HEK293T (cell line): ENCODE data around the gene THRB.

Experiments
- FOXA1 ChIP-seq: fragments of 450-650 bp; IDR thresholded peaks from 2 replicates; pipeline ENCODE4 v1.6.1; 2016; ENCODE audit warnings: mild to moderate bottlenecking
- FOXM1 ChIP-seq: fragments of 450-650 bp; IDR thresholded peaks from 2 replicates; pipeline ENCODE4 v1.6.1; 2017; ENCODE audit warnings: mild to moderate bottlenecking, borderline replicate concordance
- SP1 ChIP-seq: fragments of 450-650 bp; IDR thresholded peaks from 2 replicates; pipeline ENCODE4 v1.6.1; 2017

GRCh38 chr3:24220859-24221657 is 273.6 kb downstream of the THRB start:
- TF ChIP-seq SP1 (no peak), FOXA1 (no peak), FOXM1 (no peak)
